Loucy (cell line): ENCODE data around the gene EPHA5.

Source experiments
- H2AFZ ChIP-seq: fragments of 200-600 bp; sonication (generic); 2 replicates; pipeline ENCODE4 v1.6.0; 2016; ENCODE audit warnings: antibody characterized with exemption, mild to moderate bottlenecking, low read length, moderate library complexity
- H3F3A ChIP-seq: fragments of 200-600 bp; 2 replicates; pipeline ENCODE4 v1.6.0; 2016; ENCODE audit warnings: antibody characterized with exemption, low read depth, mild to moderate bottlenecking
- H3K27me3 ChIP-seq: fragments of 200-600 bp; sonication (generic); 2 replicates; pipeline ENCODE4 v1.6.1; 2014; ENCODE audit warnings: low read length, mild to moderate bottlenecking; ENCODE audit not compliant: insufficient read depth, poor library complexity, severe bottlenecking
- H3K36me3 ChIP-seq: fragments of 200-600 bp; sonication (generic); 2 replicates; pipeline ENCODE4 v1.6.1; 2016; ENCODE audit warnings: low read length; ENCODE audit not compliant: insufficient read depth
- H3K4me1 ChIP-seq: fragments of 200-600 bp; sonication (generic); 2 replicates; pipeline ENCODE4 v1.5.1; 2014; ENCODE audit warnings: low read length, mild to moderate bottlenecking; ENCODE audit not compliant: insufficient read depth, poor library complexity, severe bottlenecking
- H3K4me2 ChIP-seq: fragments of 200-600 bp; sonication (generic); 2 replicates; pipeline ENCODE4 v1.6.0; 2014; ENCODE audit warnings: antibody characterized with exemption, low read length, low read depth, mild to moderate bottlenecking; ENCODE audit not compliant: poor library complexity, severe bottlenecking
- H3K4me3 ChIP-seq: fragments of 200-600 bp; sonication (generic); 2 replicates; pipeline ENCODE4 v1.5.1; 2014; ENCODE audit warnings: low read length, mild to moderate bottlenecking, mixed read lengths; ENCODE audit not compliant: poor library complexity, severe bottlenecking
- H3K79me2 ChIP-seq: fragments of 200-600 bp; sonication (generic); 2 replicates; pipeline ENCODE4 v1.6.1; 2014; ENCODE audit warnings: low read length; ENCODE audit not compliant: insufficient read depth
- H3K9ac ChIP-seq: fragments of 200-600 bp; sonication (generic); 2 replicates; pipeline ENCODE4 v1.6.0; 2014; ENCODE audit warnings: mild to moderate bottlenecking, low read depth, low read length, moderate library complexity; ENCODE audit not compliant: poor library complexity, severe bottlenecking
- H3K9me2 ChIP-seq: fragments of 200-600 bp; sonication (generic); replicated peaks from 2 replicates; pipeline ENCODE4 v1.6.1; 2016; ENCODE audit warnings: low read depth, low read length, mixed read lengths
- H3K9me3 ChIP-seq: fragments of 200-600 bp; sonication (generic); 2 replicates; pipeline ENCODE4 v1.6.1; 2014; ENCODE audit warnings: mild to moderate bottlenecking, antibody characterized with exemption, low read length, low read depth; ENCODE audit not compliant: insufficient read depth
- H4K20me1 ChIP-seq: fragments of 200-600 bp; sonication (generic); 2 replicates; pipeline ENCODE4 v1.6.0; 2014; ENCODE audit warnings: antibody characterized with exemption, low read length, mild to moderate bottlenecking; ENCODE audit not compliant: insufficient read depth, poor library complexity, severe bottlenecking
- CTCF ChIP-seq: fragments of 200-600 bp; sonication (generic); conservative IDR thresholded peaks from 2 replicates; pipeline ENCODE4 v1.5.1; 2014; ENCODE audit warnings: mild to moderate bottlenecking, antibody characterized with exemption, low read length
- EZH2phosphoT487 ChIP-seq: fragments of 200-600 bp; IDR thresholded peaks from 2 replicates; pipeline ENCODE4 v1.6.1; 2018; ENCODE audit warnings: antibody characterized with exemption, mild to moderate bottlenecking, moderate library complexity, borderline replicate concordance

EPHA5 gene

DNA sequence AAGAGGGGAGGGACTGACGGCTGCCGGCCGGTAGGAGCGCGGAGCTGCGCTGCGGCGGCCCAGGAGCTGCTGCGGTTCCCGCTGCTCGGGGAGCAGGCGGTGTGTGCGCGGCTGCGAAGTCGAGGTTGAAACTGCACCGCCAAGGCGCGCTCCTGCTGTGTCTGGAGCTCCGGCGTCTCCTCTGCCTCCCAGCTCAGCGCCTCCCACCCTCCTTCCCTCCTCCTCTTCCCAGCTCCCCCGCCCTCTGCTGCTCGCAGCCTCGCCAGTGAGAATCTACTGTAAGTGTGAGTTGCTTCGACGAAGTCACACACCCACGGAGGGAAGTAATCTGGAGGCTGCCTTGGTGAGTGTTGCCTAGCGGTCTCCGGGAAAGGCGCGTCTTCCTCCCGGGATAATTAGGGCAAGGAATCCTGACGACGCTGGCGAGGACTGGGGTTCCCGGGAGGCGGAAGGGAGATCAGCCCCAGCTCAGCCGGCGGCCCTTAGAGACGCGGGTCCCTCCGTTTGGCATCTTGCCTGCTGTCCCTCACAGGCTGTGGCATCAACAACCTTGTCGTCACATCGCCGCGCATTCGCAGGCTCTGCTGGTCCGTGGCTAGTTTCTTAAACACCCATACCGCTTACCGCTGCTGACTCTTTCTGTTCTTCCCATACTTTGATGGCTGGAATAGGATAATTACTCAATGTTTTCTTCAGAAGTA is at the start of gene EPHA5:
EPHA5 (minus strand) TSS at position 159 of the 701 bp plus-strand sequence. CDS start 747 bp downstream, outside the sequence.
- H3K4me2 ChIP-seq: no peak within 1 kb of the TSS

GRCh38 chr4:65719635-65720034 is 49.3 kb upstream of the EPHA5 start:
- Histone ChIP-seq H3K9me3 (no peaks in the 10 kb centered on the region), H3K9me2 (no peaks in the 10 kb centered on the region), H3K27me3 (no peaks in the 10 kb centered on the region), H3K79me2 (no peaks in the 10 kb centered on the region), H3K9ac (no peak overlapping the region), H2AFZ (no peak overlapping the region), H4K20me1 (no peaks in the 10 kb centered on the region), H3K4me1 (no peaks in the 10 kb centered on the region), H3K36me3 (no peaks in the 10 kb centered on the region), H3K4me2 (no peak overlapping the region), H3F3A (no peaks in the 10 kb centered on the region), H3K4me3 (no peak overlapping the region)
- TF ChIP-seq EZH2phosphoT487: no peak
- no peak for TF ChIP-seq CTCF

More for the DNA sequence above, at the start of gene EPHA5:
- Histone ChIP-seq H3K36me3 (no peaks in the 10 kb centered on the region), H3K9ac (no peak within 1 kb of the TSS), H3K4me3 (no peak within 1 kb of the TSS), H3K9me3 (no peaks in the 10 kb centered on the region), H3K4me1 (no peaks in the 10 kb centered on the region), H3K9me2 (no peaks in the 10 kb centered on the region), H4K20me1 (no peaks in the 10 kb centered on the region), H2AFZ (no peak within 1 kb of the TSS), H3K27me3 (no peaks in the 10 kb centered on the region), H3F3A (no peaks in the 10 kb centered on the region), H3K79me2 (no peaks in the 10 kb centered on the region)
- TF ChIP-seq CTCF (no peak), EZH2phosphoT487 (no peak)

GRCh38 chr4:65698631-65699030 is 28.3 kb upstream of the EPHA5 start:
- Histone ChIP-seq H3K9me2 (no peaks in the 10 kb centered on the region), H2AFZ (no peak overlapping the region), H3K79me2 (no peaks in the 10 kb centered on the region), H3K36me3 (no peaks in the 10 kb centered on the region), H3K4me2 (no peak overlapping the region), H3K4me1 (no peaks in the 10 kb centered on the region), H3K9ac (no peak overlapping the region), H4K20me1 (no peaks in the 10 kb centered on the region), H3K9me3 (no peaks in the 10 kb centered on the region), H3K4me3 (no peak overlapping the region), H3F3A (no peaks in the 10 kb centered on the region), H3K27me3 (no peaks in the 10 kb centered on the region)
- no peak for TF ChIP-seq CTCF
- TF ChIP-seq EZH2phosphoT487: no peak
